ENCODE results near the gene RHBDD1. TPM values are rescaled to one million over a fixed set of nuclear protein-coding genes. Genes with fewer than 3 reads are reported as not detected.

The RHBDD1 gene
- total and polyA plus RNA-seq, 2 experiments from 2014 or later, result 20.1 to 20.9 TPM

DNA sequence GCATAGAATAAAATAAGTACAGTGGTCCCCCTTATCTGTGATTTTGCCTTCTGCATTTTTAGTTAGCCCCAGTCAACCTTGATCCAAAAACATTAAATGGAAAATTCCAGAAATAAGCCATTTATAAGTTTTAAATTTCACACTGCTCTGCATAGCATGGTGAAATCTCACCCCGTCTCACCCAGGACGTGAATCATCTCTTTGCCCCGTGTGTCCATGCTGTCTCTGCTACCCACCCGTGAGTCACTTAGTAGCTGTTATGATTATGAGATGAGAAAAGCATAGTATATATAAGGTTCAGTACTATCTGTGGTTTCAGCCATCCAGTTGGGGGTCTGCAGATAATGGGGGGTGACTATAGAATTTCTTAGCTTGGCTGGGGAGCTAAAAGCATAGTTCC, 67.3 kb downstream of the RHBDD1 start:
- H3K9me3 ChIP-seq (ENCODE audit: low read depth), result no peaks in the 10 kb centered on the region
- no peaks in the 10 kb centered on the region for H3K27me3 ChIP-seq
- no peaks in the 10 kb centered on the region for H3K79me2 ChIP-seq
- no peak for TF ChIP-seq EZH2 (IDR thresholded peaks at IDR 0.05; ENCODE audit: borderline replicate concordance)
- TF ChIP-seq, protein P1, sequence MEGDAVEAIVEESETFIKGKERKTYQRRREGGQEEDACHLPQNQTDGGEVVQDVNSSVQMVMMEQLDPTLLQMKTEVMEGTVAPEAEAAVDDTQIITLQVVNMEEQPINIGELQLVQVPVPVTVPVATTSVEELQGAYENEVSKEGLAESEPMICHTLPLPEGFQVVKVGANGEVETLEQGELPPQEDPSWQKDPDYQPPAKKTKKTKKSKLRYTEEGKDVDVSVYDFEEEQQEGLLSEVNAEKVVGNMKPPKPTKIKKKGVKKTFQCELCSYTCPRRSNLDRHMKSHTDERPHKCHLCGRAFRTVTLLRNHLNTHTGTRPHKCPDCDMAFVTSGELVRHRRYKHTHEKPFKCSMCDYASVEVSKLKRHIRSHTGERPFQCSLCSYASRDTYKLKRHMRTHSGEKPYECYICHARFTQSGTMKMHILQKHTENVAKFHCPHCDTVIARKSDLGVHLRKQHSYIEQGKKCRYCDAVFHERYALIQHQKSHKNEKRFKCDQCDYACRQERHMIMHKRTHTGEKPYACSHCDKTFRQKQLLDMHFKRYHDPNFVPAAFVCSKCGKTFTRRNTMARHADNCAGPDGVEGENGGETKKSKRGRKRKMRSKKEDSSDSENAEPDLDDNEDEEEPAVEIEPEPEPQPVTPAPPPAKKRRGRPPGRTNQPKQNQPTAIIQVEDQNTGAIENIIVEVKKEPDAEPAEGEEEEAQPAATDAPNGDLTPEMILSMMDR (IDR thresholded peaks at IDR 0.05; ENCODE audit: poor library complexity), result no peak
- no peaks in the 10 kb centered on the region for H3K9me2 ChIP-seq (replicated peaks; ENCODE audit: insufficient read depth)
- H3K4me3 ChIP-seq, result no peak overlapping the region
- no peaks in the 10 kb centered on the region for H4K20me1 ChIP-seq (ENCODE audit: insufficient read depth, poor library complexity, severe bottlenecking)
- no peak overlapping the region for H2AFZ ChIP-seq
- no peak overlapping the region for H3K4me2 ChIP-seq
- DNase-seq (ENCODE audit: low spot score), result no peak
- no peaks in the 10 kb centered on the region for H3K4me1 ChIP-seq (ENCODE audit: insufficient read depth)
- H3K27ac ChIP-seq, result no peak overlapping the region
- WGBS (ENCODE audit: low lambda C conversion rate, missing lambda C conversion rate), result 81% methylated on average over 4 of the region's 4 CpGs
- no peaks in the 10 kb centered on the region for H3K36me3 ChIP-seq (replicated peaks; ENCODE audit: insufficient read depth, low read depth)

DNA sequence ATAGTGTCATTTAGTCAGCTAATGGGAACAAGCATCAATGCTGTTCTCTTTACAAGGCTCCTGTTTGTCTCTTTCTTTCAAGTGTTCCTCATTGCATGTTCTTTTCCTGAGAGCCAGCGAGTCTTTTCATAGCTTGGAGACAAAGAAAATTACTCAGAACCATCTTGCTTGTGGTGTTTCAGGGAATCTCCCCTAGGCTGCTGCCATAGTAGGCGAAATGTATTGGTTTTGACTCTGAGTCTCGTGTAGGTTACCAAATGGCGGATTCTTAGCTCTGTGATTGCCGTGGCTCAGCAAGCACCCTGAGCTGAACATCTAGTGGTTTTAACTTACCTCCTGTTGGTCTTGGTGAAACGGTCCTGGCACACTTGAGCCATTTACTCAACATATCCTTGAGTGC, 68.7 kb downstream of the RHBDD1 start:
- 95% methylated on average over 6 of the region's 6 CpGs for WGBS (ENCODE audit: low lambda C conversion rate, missing lambda C conversion rate)
- TF ChIP-seq EZH2 (IDR thresholded peaks at IDR 0.05; ENCODE audit: borderline replicate concordance) (no peak), EZH2phosphoT487 (IDR thresholded peaks at IDR 0.05; ENCODE audit: low read depth, severe bottlenecking, unreplicated experiment) (no peak)
- TF ChIP-seq, protein P1 (IDR thresholded peaks at IDR 0.05; ENCODE audit: poor library complexity), result no peak
- H3K27me3 ChIP-seq, result no peaks in the 10 kb centered on the region
- no peak for DNase-seq (ENCODE audit: low spot score)
- H3K4me2 ChIP-seq, result no peak overlapping the region
- H3K9me2 ChIP-seq (replicated peaks; ENCODE audit: insufficient read depth), result no peaks in the 10 kb centered on the region
- no peak overlapping the region for H3K27ac ChIP-seq
- no peaks in the 10 kb centered on the region for H3K36me3 ChIP-seq (replicated peaks; ENCODE audit: insufficient read depth, low read depth)
- no peaks in the 10 kb centered on the region for H3K79me2 ChIP-seq
- H2AFZ ChIP-seq, result no peak overlapping the region
- no peak overlapping the region for H3K4me3 ChIP-seq
- H3K4me1 ChIP-seq (ENCODE audit: insufficient read depth), result peaks cover 9% of the 10 kb centered on the region
- no peaks in the 10 kb centered on the region for H3K9me3 ChIP-seq (ENCODE audit: low read depth)
- no peaks in the 10 kb centered on the region for H4K20me1 ChIP-seq (ENCODE audit: insufficient read depth, poor library complexity, severe bottlenecking)

DNA sequence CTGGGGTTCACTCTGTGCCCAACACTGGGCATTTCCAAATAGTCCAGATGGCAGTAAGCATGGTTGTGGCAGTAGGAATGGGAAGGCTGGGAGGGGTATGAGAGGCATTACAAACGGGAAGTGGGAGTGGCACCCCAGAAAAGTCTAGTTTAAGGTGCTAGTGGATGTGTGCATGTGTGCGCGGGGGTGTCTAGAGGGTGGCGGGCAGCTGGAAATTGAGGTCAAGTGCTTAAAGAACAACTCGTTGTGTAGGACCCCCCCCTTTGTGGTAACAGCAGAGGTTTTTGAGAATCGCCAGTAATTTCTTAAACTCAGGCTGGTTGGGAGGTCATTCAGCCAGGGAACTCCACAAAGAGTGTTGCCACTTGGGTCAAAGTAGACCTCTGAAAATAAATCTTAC, 69.9 kb downstream of the RHBDD1 start:
- Histone ChIP-seq H3K79me2 (no peaks in the 10 kb centered on the region), H3K4me1 (ENCODE audit: insufficient read depth) (peaks cover 9% of the 10 kb centered on the region), H3K27ac (no peak overlapping the region), H3K4me2 (no peak overlapping the region), H3K36me3 (replicated peaks; ENCODE audit: insufficient read depth, low read depth) (no peaks in the 10 kb centered on the region), H3K9me3 (ENCODE audit: low read depth) (no peaks in the 10 kb centered on the region), H3K9me2 (replicated peaks; ENCODE audit: insufficient read depth) (no peaks in the 10 kb centered on the region), H3K4me3 (no peak overlapping the region), H2AFZ (no peak overlapping the region), H3K27me3 (no peaks in the 10 kb centered on the region), H4K20me1 (ENCODE audit: insufficient read depth, poor library complexity, severe bottlenecking) (no peaks in the 10 kb centered on the region)
- no peak for DNase-seq (ENCODE audit: low spot score)
- 79% methylated on average over 6 of the region's 6 CpGs for WGBS (ENCODE audit: low lambda C conversion rate, missing lambda C conversion rate)
- TF ChIP-seq EZH2 (IDR thresholded peaks at IDR 0.05; ENCODE audit: borderline replicate concordance) (no peak), EZH2phosphoT487 (IDR thresholded peaks at IDR 0.05; ENCODE audit: low read depth, severe bottlenecking, unreplicated experiment) (no peak)
- TF ChIP-seq, protein P1 (IDR thresholded peaks at IDR 0.05; ENCODE audit: poor library complexity), result no peak

DNA sequence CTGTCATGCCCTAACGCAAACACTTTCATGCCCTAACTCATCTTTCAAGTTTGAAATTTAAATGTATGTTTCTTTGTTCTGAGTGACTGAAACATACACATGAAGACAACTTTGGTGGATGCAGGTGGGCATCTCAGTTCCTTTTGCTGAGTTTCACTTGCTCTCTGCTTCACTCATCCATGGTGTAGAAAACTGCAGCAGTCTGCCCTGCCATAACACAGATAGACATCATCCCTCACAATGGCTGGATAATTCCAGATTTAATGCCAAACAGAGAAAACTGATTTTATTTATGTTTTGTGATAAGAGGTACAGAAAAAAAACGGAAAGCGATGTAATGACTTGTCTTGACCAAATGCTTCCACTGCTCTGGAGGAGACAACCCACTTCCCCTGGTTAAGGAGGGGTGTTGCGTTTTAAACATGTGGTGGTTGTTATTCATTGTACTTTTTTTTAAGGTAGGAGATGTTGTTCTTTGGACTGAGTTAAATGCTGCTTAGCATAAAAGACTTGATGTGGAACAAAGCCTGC, 70.4 kb downstream of the RHBDD1 start:
- 89% methylated on average over 4 of the region's 4 CpGs for WGBS (ENCODE audit: low lambda C conversion rate, missing lambda C conversion rate)
- no peak overlapping the region for H3K27ac ChIP-seq
- H4K20me1 ChIP-seq (ENCODE audit: insufficient read depth, poor library complexity, severe bottlenecking), result no peaks in the 10 kb centered on the region
- no peak overlapping the region for H3K4me3 ChIP-seq
- H3K4me1 ChIP-seq (ENCODE audit: insufficient read depth), result peaks cover 9% of the 10 kb centered on the region
- no peak for DNase-seq (ENCODE audit: low spot score)
- no peak overlapping the region for H3K4me2 ChIP-seq
- H3K36me3 ChIP-seq (replicated peaks; ENCODE audit: insufficient read depth, low read depth), result no peaks in the 10 kb centered on the region
- TF ChIP-seq, protein P1 (IDR thresholded peaks at IDR 0.05; ENCODE audit: poor library complexity), result no peak
- TF ChIP-seq EZH2 (IDR thresholded peaks at IDR 0.05; ENCODE audit: borderline replicate concordance) (no peak), EZH2phosphoT487 (IDR thresholded peaks at IDR 0.05; ENCODE audit: low read depth, severe bottlenecking, unreplicated experiment) (no peak)
- no peaks in the 10 kb centered on the region for H3K79me2 ChIP-seq
- no peaks in the 10 kb centered on the region for H3K9me2 ChIP-seq (replicated peaks; ENCODE audit: insufficient read depth)
- H3K9me3 ChIP-seq (ENCODE audit: low read depth), result no peaks in the 10 kb centered on the region
- no peak overlapping the region for H2AFZ ChIP-seq
- no peaks in the 10 kb centered on the region for H3K27me3 ChIP-seq

Measured in hepatocyte (in vitro differentiated cells).